Muscle layer of duodenum (tissue), 2 donors: ENCODE data around the gene PRR12.

Experiments used
- H3K27ac ChIP-seq: one replicate; pipeline ENCODE4 v1.7.0; 2013; ENCODE audit warnings: mild to moderate bottlenecking, low read length
- H3K27me3 ChIP-seq: one replicate; pipeline ENCODE4 v1.7.0; 2013; ENCODE audit warnings: low read depth, mild to moderate bottlenecking, control low read depth, low read length
- H3K36me3 ChIP-seq, 2 donors: one replicate each; pipeline ENCODE4 v1.7.0; 2013; ENCODE audit warnings: low read length in 2 of 2, control low read depth in 1 of 2, mild to moderate bottlenecking in 1 of 2; ENCODE audit not compliant: insufficient read depth in 2 of 2, control insufficient read depth in 1 of 2
- H3K4me1 ChIP-seq, 2 donors: one replicate each; pipeline ENCODE4 v1.7.0; 2013; ENCODE audit warnings: low read length in 2 of 2, mild to moderate bottlenecking in 2 of 2, control low read depth in 1 of 2, moderate library complexity in 1 of 2; ENCODE audit not compliant: insufficient read depth in 2 of 2, control insufficient read depth in 1 of 2
- H3K4me3 ChIP-seq, 2 donors: one replicate each; pipeline ENCODE4 v1.7.0; 2013; ENCODE audit warnings: low read length in 2 of 2, low read depth in 1 of 2, mild to moderate bottlenecking in 1 of 2
- H3K9me3 ChIP-seq, 2 donors: one replicate each; pipeline ENCODE4 v1.7.0; 2013; ENCODE audit warnings: low read length in 2 of 2, control low read depth in 1 of 2, mild to moderate bottlenecking in 1 of 2; ENCODE audit not compliant: control insufficient read depth in 1 of 2
- donor health status: healthy.

The PRR12 gene

GRCh38 chr19:49555600-49556411, 35.2 kb upstream of the PRR12 start:
- H3K4me3 ChIP-seq, result no peak overlapping the region
- H3K36me3 ChIP-seq, result peaks cover 25 to 46% of the 10 kb centered on the region in 2 donors
- H3K27me3 ChIP-seq, result no peaks in the 10 kb centered on the region
- H3K27ac ChIP-seq, result no peak overlapping the region
- no peaks in the 10 kb centered on the region for H3K9me3 ChIP-seq
- peaks cover 6 to 9% of the 10 kb centered on the region in 2 donors for H3K4me1 ChIP-seq

- Histone ChIP-seq H3K27me3 (no peaks in the 10 kb centered on the region), H3K4me1 (peaks cover 6 to 9% of the 10 kb centered on the region in 2 donors), H3K36me3 (peaks cover 25 to 46% of the 10 kb centered on the region in 2 donors), H3K9me3 (no peaks in the 10 kb centered on the region), H3K27ac (no peak overlapping the region), H3K4me3 (no peak overlapping the region)
Observed at GRCh38 chr19:49556412-49557398, 34.3 kb upstream of the PRR12 start.

- Histone ChIP-seq H3K27ac (no peak overlapping the region), H3K36me3 (peaks cover 25 to 46% of the 10 kb centered on the region in 2 donors), H3K4me3 (no peak overlapping the region), H3K4me1 (peaks cover 6 to 9% of the 10 kb centered on the region in 2 donors), H3K27me3 (no peaks in the 10 kb centered on the region), H3K9me3 (no peaks in the 10 kb centered on the region)
Observed at GRCh38 chr19:49557641-49558325, 33.2 kb upstream of the PRR12 start.

GRCh38 chr19:49558591-49558990, 32.4 kb upstream of the PRR12 start:
- Histone ChIP-seq H3K36me3 (peaks cover 25 to 46% of the 10 kb centered on the region in 2 donors), H3K27ac (no peak overlapping the region), H3K4me1 (peaks cover 6 to 8% of the 10 kb centered on the region in 2 donors), H3K27me3 (no peaks in the 10 kb centered on the region), H3K9me3 (no peaks in the 10 kb centered on the region), H3K4me3 (no peak overlapping the region)

GRCh38 chr19:49559443-49559842, 31.5 kb upstream of the PRR12 start:
- H3K36me3 ChIP-seq, result peaks cover 25 to 46% of the 10 kb centered on the region in 2 donors

GRCh38 chr19:49559928-49560327, 31.1 kb upstream of the PRR12 start:
- peaks cover 9 to 10% of the 10 kb centered on the region in 2 donors for H3K4me1 ChIP-seq
- H3K9me3 ChIP-seq, result no peaks in the 10 kb centered on the region
- H3K27me3 ChIP-seq, result no peaks in the 10 kb centered on the region
- H3K27ac ChIP-seq, result peak overlapping the region; percentile 54
- no peak overlapping the region for H3K4me3 ChIP-seq
- H3K36me3 ChIP-seq, result peaks cover 22 to 41% of the 10 kb centered on the region in 2 donors

More at GRCh38 chr19:49559443-49559842, 31.5 kb upstream of the PRR12 start:
- Histone ChIP-seq H3K27ac (no peak overlapping the region), H3K4me3 (no peak overlapping the region), H3K27me3 (no peaks in the 10 kb centered on the region), H3K9me3 (no peaks in the 10 kb centered on the region), H3K4me1 (peaks cover 6% of the 10 kb centered on the region in 2 donors)

GRCh38 chr19:49560358-49560900, 30.6 kb upstream of the PRR12 start:
- H3K9me3 ChIP-seq, result no peaks in the 10 kb centered on the region
- H3K36me3 ChIP-seq, result peaks cover 22 to 40% of the 10 kb centered on the region in 2 donors
- H3K4me1 ChIP-seq, result peaks cover 12 to 15% of the 10 kb centered on the region in 2 donors
- H3K27me3 ChIP-seq, result no peaks in the 10 kb centered on the region
- H3K27ac ChIP-seq, result peak overlapping the region; percentile 54
- H3K4me3 ChIP-seq, result no peak overlapping the region

GRCh38 chr19:49564616-49565045, 26.4 kb upstream of the PRR12 start:
- no peak overlapping the region for H3K4me3 ChIP-seq
- no peaks in the 10 kb centered on the region for H3K27me3 ChIP-seq
- peaks cover 10 to 12% of the 10 kb centered on the region in 2 donors for H3K4me1 ChIP-seq
- peaks cover 3 to 6% of the 10 kb centered on the region in 2 donors for H3K36me3 ChIP-seq
- peak overlapping the region; percentile 62 for H3K27ac ChIP-seq
- no peaks in the 10 kb centered on the region for H3K9me3 ChIP-seq

GRCh38 chr19:49565261-49565660, 25.7 kb upstream of the PRR12 start:
- H3K4me1 ChIP-seq, result peaks cover 11 to 12% of the 10 kb centered on the region in 2 donors
- H3K36me3 ChIP-seq, result no peaks in the 10 kb centered on the region
- H3K9me3 ChIP-seq, result no peaks in the 10 kb centered on the region
- no peaks in the 10 kb centered on the region for H3K27me3 ChIP-seq
- H3K27ac ChIP-seq, result peak overlapping the region; percentile 62
- H3K4me3 ChIP-seq, result no peak overlapping the region

- H3K27me3 ChIP-seq, result no peaks in the 10 kb centered on the region
- peaks cover 14 to 17% of the 10 kb centered on the region in 2 donors for H3K4me1 ChIP-seq
- H3K36me3 ChIP-seq, result no peaks in the 10 kb centered on the region
- H3K4me3 ChIP-seq, result no peak overlapping the region
- no peak overlapping the region for H3K27ac ChIP-seq
- no peaks in the 10 kb centered on the region for H3K9me3 ChIP-seq
Observed at GRCh38 chr19:49566302-49566701, 24.7 kb upstream of the PRR12 start.
